Natural killer cell (primary cell): ENCODE measurements around the gene FAM171A1. TPM values are rescaled to one million over a fixed set of nuclear protein-coding genes. Genes with fewer than 3 reads are reported as not detected.
A peak's percentile ranks its signal among the peaks of the same experiment; 100 is the strongest.

Source experiments
- ATAC-seq, 3 donors: fragments of 150-1000 bp in 2 of 3; fragments of 200-7000 bp in 1 of 3; cut with Tn5 transposase; 1 replicate in 1 of 3; 2 replicates in 2 of 3; pipeline ENCODE4 v1.10.0; 2021; ENCODE audit warnings: mild to moderate bottlenecking in 2 of 3, moderate library complexity in 2 of 3
- DNase-seq, 2 donors: peaks; one replicate each; pipeline versions ENCODE4 v3.0.0 to v3.0.0-alpha.2; 2013 to 2021; ENCODE audit warnings: mixed read lengths in 1 of 2
- H3K27ac ChIP-seq: one replicate; pipeline ENCODE4 v1.5.1; 2013; ENCODE audit warnings: mild to moderate bottlenecking, low read length
- H3K27me3 ChIP-seq: one replicate; pipeline ENCODE4 v1.6.1; 2013; ENCODE audit warnings: low read length; ENCODE audit not compliant: control insufficient read depth, insufficient read depth
- H3K36me3 ChIP-seq: one replicate; pipeline ENCODE4 v1.6.1; 2013; ENCODE audit warnings: low read length; ENCODE audit not compliant: control insufficient read depth, insufficient read depth
- H3K4me1 ChIP-seq: one replicate; pipeline ENCODE4 v1.6.1; 2013; ENCODE audit warnings: low read length; ENCODE audit not compliant: control insufficient read depth, insufficient read depth
- H3K4me3 ChIP-seq: one replicate; pipeline ENCODE4 v1.5.1; 2013; ENCODE audit warnings: low read length
- H3K9me3 ChIP-seq: one replicate; pipeline ENCODE4 v1.6.1; 2013; ENCODE audit warnings: low read length; ENCODE audit not compliant: control insufficient read depth, insufficient read depth
- H3K27ac Mint-ChIP-seq, 2 donors: one replicate each; pipeline ENCODE4 v1.8.0; 2022; ENCODE audit warnings: mild to moderate bottlenecking in 2 of 2, mixed read lengths in 2 of 2, moderate library complexity in 1 of 2
- H3K27me3 Mint-ChIP-seq, 2 donors: one replicate each; pipeline ENCODE4 v1.8.0; 2022; ENCODE audit warnings: low read depth in 2 of 2, mixed read lengths in 2 of 2
- H3K36me3 Mint-ChIP-seq: one replicate; pipeline ENCODE4 v1.8.0; 2022; ENCODE audit warnings: mixed read lengths
- H3K4me1 Mint-ChIP-seq, 2 donors: one replicate each; pipeline ENCODE4 v1.8.0; 2022; ENCODE audit warnings: mixed read lengths in 2 of 2
- H3K4me3 Mint-ChIP-seq: one replicate; pipeline ENCODE4 v1.8.0; 2022; ENCODE audit warnings: mild to moderate bottlenecking, moderate library complexity, mixed read lengths
- H3K9me3 Mint-ChIP-seq, 2 donors: one replicate each; pipeline ENCODE4 v1.8.0; 2022; ENCODE audit warnings: mixed read lengths in 2 of 2
- CTCF ChIP-seq: fragments of 200-600 bp; IDR thresholded peaks from one replicate; pipeline ENCODE4 v1.8.0; 2022; ENCODE audit warnings: antibody characterized with exemption
- WGBS: methylation state at CpG from one replicate; pipeline ENCODE4 v1.1.7; 2013; ENCODE audit warnings: missing lambda C conversion rate; ENCODE audit not compliant: insufficient coverage; 5-methylcytosine and 5-hydroxymethylcytosine counted together
- intact Hi-C: fragments of 100-400 bp; cut with micrococcal nuclease; formaldehyde crosslinking; loops from one replicate; pipeline ENCODE4 v1.14.2; 2022
- total RNA-seq, 4 donors: library from RNA; stranded (reverse); fragments of 120-200 nt in 1 of 4; gene quantifications; one replicate each; pipeline versions ENCODE4 v1.2.3 to v1.2.4, GENCODE V29; 2013 to 2022

Gene FAM171A1
- total RNA-seq, 3 donors from 2014 or later (not counting 1 experiment from before 2014, with no cell fraction given) = 0.99 to 2.3 (median 1.6) TPM

- Mint-ChIP-seq H3K4me3 (no peak overlapping the region), H3K36me3 (no peaks in the 10 kb centered on the region), H3K27me3 (peaks cover 4% of the 10 kb centered on the region in 2 donors), H3K27ac (no peak overlapping the region), H3K9me3 (no peaks in the 10 kb centered on the region), H3K4me1 (peaks cover 7 to 11% of the 10 kb centered on the region in 2 donors)
- DNase-seq (no peak), ATAC-seq (no peak)
- H3K9me3 ChIP-seq = no peaks in the 10 kb centered on the region
- no peak overlapping the region for H3K27ac ChIP-seq
- intact Hi-C loops = no loop called here
- H3K4me1 ChIP-seq = peaks cover 14% of the 10 kb centered on the region
- 88% methylated on average over 11 of the region's 11 CpGs for WGBS
- TF ChIP-seq CTCF = no peak
- no peaks in the 10 kb centered on the region for H3K36me3 ChIP-seq
- H3K27me3 ChIP-seq = no peaks in the 10 kb centered on the region
- no peak overlapping the region for H3K4me3 ChIP-seq
Observed at GRCh38 chr10:15251791-15252380, 119.2 kb downstream of the FAM171A1 start.

GRCh38 chr10:15245530-15245929 lies 125.6 kb downstream of the FAM171A1 start:
- DNase-seq (peak in 1 of 2 donors; percentile 54), ATAC-seq (peak in 2 of 3 donors; percentile 38 to 77)
- 60% methylated on average over 1 of the region's 3 CpGs for WGBS
- Histone ChIP-seq H3K9me3 (no peaks in the 10 kb centered on the region), H3K36me3 (no peaks in the 10 kb centered on the region), H3K27ac (no peak overlapping the region), H3K27me3 (no peaks in the 10 kb centered on the region), H3K4me3 (no peak overlapping the region), H3K4me1 (no peaks in the 10 kb centered on the region)
- H3K27me3 Mint-ChIP-seq = no peaks in the 10 kb centered on the region
- peaks cover 0 to 8% of the 10 kb centered on the region in 2 donors for H3K4me1 Mint-ChIP-seq
- intact Hi-C loops = no loop called here
- no peak for TF ChIP-seq CTCF
- H3K36me3 Mint-ChIP-seq = no peaks in the 10 kb centered on the region
- H3K27ac Mint-ChIP-seq = no peak overlapping the region
- H3K4me3 Mint-ChIP-seq = no peak overlapping the region
- H3K9me3 Mint-ChIP-seq = no peaks in the 10 kb centered on the region

GRCh38 chr10:15244635-15245197 lies 126.4 kb downstream of the FAM171A1 start:
- no peak overlapping the region for H3K27ac Mint-ChIP-seq
- H3K4me3 Mint-ChIP-seq = no peak overlapping the region
- DNase-seq (no peak), ATAC-seq (no peak)
- WGBS = 84% methylated on average over 12 of the region's 12 CpGs
- H3K27me3 Mint-ChIP-seq = no peaks in the 10 kb centered on the region
- H3K36me3 ChIP-seq = no peaks in the 10 kb centered on the region
- H3K36me3 Mint-ChIP-seq = no peaks in the 10 kb centered on the region
- TF ChIP-seq CTCF = no peak
- no peaks in the 10 kb centered on the region for H3K9me3 ChIP-seq
- intact Hi-C loops = no loop called here
- H3K4me3 ChIP-seq = no peak overlapping the region
- no peaks in the 10 kb centered on the region for H3K9me3 Mint-ChIP-seq
- peaks cover 0 to 8% of the 10 kb centered on the region in 2 donors for H3K4me1 Mint-ChIP-seq
- H3K27ac ChIP-seq = no peak overlapping the region
- H3K27me3 ChIP-seq = no peaks in the 10 kb centered on the region
- no peaks in the 10 kb centered on the region for H3K4me1 ChIP-seq
